ENCODE data around the gene PRKN. TPM values are rescaled to one million over a fixed set of nuclear protein-coding genes. Genes with fewer than 3 reads are reported as not detected.

The PRKN gene
- total and polyA plus RNA-seq, 2 donors (not counting 3 experiments of a cell fraction or from before 2014, with no cell fraction given) = 0.06 TPM; not detected in 1

DNA sequence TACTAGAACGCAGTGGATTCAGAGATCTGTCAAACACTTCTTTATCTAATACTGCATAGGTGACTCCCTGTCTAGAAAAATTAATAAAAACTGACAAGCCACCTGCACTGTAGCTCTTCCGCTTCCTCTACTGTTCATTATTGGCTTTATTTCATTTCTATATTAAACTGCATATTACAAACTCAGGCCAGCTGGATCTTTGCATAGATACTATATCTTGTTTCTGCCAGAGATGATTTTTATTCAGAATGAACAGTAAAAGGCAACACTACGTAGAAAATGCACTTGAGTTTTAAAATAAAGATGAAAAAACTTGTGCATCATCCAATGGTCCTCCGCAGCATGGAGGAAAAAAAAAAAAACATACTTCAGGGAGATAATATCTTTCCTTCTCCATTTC, 508.3 kb downstream of the PRKN start:
- TF ChIP-seq GATA2 (IDR thresholded peaks at IDR 0.05; ENCODE audit: insufficient read depth, insufficient read length, low read depth, low read length) = no peak
- no peak for TF ChIP-seq POLR2AphosphoS5 (IDR thresholded peaks at IDR 0.05; ENCODE audit: insufficient read depth, low read depth, low read length)
- no peak for TF ChIP-seq MYC (IDR thresholded peaks at IDR 0.05; ENCODE audit: low read depth, low read length)
- TF ChIP-seq, protein P1, sequence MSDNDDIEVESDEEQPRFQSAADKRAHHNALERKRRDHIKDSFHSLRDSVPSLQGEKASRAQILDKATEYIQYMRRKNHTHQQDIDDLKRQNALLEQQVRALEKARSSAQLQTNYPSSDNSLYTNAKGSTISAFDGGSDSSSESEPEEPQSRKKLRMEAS (IDR thresholded peaks at IDR 0.05; ENCODE audit: insufficient read depth, insufficient read length) = no peak
- TF ChIP-seq POLR2A (IDR thresholded peaks at IDR 0.05; ENCODE audit: low read depth, low read length) = no peak
- TF ChIP-seq, protein P2, sequence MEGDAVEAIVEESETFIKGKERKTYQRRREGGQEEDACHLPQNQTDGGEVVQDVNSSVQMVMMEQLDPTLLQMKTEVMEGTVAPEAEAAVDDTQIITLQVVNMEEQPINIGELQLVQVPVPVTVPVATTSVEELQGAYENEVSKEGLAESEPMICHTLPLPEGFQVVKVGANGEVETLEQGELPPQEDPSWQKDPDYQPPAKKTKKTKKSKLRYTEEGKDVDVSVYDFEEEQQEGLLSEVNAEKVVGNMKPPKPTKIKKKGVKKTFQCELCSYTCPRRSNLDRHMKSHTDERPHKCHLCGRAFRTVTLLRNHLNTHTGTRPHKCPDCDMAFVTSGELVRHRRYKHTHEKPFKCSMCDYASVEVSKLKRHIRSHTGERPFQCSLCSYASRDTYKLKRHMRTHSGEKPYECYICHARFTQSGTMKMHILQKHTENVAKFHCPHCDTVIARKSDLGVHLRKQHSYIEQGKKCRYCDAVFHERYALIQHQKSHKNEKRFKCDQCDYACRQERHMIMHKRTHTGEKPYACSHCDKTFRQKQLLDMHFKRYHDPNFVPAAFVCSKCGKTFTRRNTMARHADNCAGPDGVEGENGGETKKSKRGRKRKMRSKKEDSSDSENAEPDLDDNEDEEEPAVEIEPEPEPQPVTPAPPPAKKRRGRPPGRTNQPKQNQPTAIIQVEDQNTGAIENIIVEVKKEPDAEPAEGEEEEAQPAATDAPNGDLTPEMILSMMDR (IDR thresholded peaks at IDR 0.05; ENCODE audit: extremely low read depth in 1 of 2, insufficient read depth in 1 of 2, low read depth in 1 of 2, low read length in 2 of 2) = no peak
- no peak for TF ChIP-seq JUN (IDR thresholded peaks at IDR 0.05; ENCODE audit: borderline replicate concordance, insufficient read depth, insufficient read length, low read depth)
- no peak for TF ChIP-seq FOS (IDR thresholded peaks at IDR 0.05; ENCODE audit: borderline replicate concordance, insufficient read depth, low read length)
- no peak for TF ChIP-seq EZH2 (IDR thresholded peaks at IDR 0.05; ENCODE audit: borderline replicate concordance, low read depth, low read length, severe bottlenecking)
- H3K9me1 ChIP-seq (replicated peaks; ENCODE audit: control insufficient read depth, extremely low read depth, insufficient read depth, low read length) = no peaks in the 10 kb centered on the region
- no peak overlapping the region for H3K27ac ChIP-seq (ENCODE audit: insufficient read depth, low read depth, low read length)
- H4K20me1 ChIP-seq (replicated peaks; ENCODE audit: control insufficient read depth, extremely low read depth, insufficient read depth, low read length) = no peaks in the 10 kb centered on the region
- no peaks in the 10 kb centered on the region for H3K79me2 ChIP-seq (ENCODE audit: control insufficient read depth, insufficient read depth, low read length)
- no peak overlapping the region for H2AFZ ChIP-seq (ENCODE audit: low read depth, low read length)
- intact Hi-C loops (cut with micrococcal nuclease) (no loop called here), dilution Hi-C loops (cut with MboI; ENCODE audit: extremely low pct_ligation_motif_present, low sequenced_read_pairs) (no loop called here)
- BruUV-seq (replicated peaks) = no TSS peak
- no peak overlapping the region for H3K9ac ChIP-seq (replicated peaks; ENCODE audit: extremely low read depth, insufficient read depth, low read length)
- H3K36me3 ChIP-seq (ENCODE audit: control insufficient read depth in 2 of 2, extremely low read depth in 1 of 2, insufficient read depth in 2 of 2, low read length in 2 of 2) = no peaks in the 10 kb centered on the region
- H3K4me3 ChIP-seq (replicated peaks in 1 of 3; ENCODE audit: insufficient read depth in 1 of 3, low read depth in 1 of 3, low read length in 3 of 3) = no peak overlapping the region
- ChIA-PET CTCF (no interaction called here), POLR2A (no interaction called here)
- no peaks in the 10 kb centered on the region for H3K27me3 ChIP-seq (ENCODE audit: control insufficient read depth in 2 of 2, insufficient read depth in 2 of 2, low read length in 2 of 2)
- H3K4me2 ChIP-seq (ENCODE audit: insufficient read depth, low read length) = no peak overlapping the region
- FAIRE-seq (no peak), DNase-seq (ENCODE audit: low read depth, low spot score) (no peak)
- no peaks in the 10 kb centered on the region for H3K4me1 ChIP-seq (ENCODE audit: control insufficient read depth, extremely low read depth, insufficient read depth, low read length)
- H3K9me3 ChIP-seq (replicated peaks; ENCODE audit: control insufficient read depth, insufficient read depth, low read length) = no peaks in the 10 kb centered on the region

All from endothelial cell of umbilical vein (primary cell).